BLaER1 treated with 17β-estradiol and CSF1 and Interleukin-3, amounts not matched to agents 10 nM and 100 nM (cell line): Measurements from ENCODE around the gene ATXN7.
A peak's percentile ranks its signal among the peaks of the same experiment; 100 is the strongest.

ENCODE experiments used
- H3K27ac ChIP-seq, 11 experiments: shearing (Covaris generic); formaldehyde crosslinking; 2 replicates each; pipeline ENCODE4 v1.8.1; 2022
- H3K27me3 ChIP-seq, 11 experiments: shearing (Covaris generic); formaldehyde crosslinking; 2 replicates each; pipeline ENCODE4 v1.8.1; 2022
- H3K36me3 ChIP-seq, 11 experiments: shearing (Covaris generic); formaldehyde crosslinking; 2 replicates each; pipeline ENCODE4 v1.8.1; 2022
- H3K4me1 ChIP-seq, 10 experiments: shearing (Covaris generic); formaldehyde crosslinking; 2 replicates each; pipeline ENCODE4 v1.8.1; 2022
- H3K4me2 ChIP-seq, 11 experiments: shearing (Covaris generic); formaldehyde crosslinking; 2 replicates each; pipeline ENCODE4 v1.8.1; 2022
- H3K4me3 ChIP-seq, 10 experiments: shearing (Covaris generic); formaldehyde crosslinking; 2 replicates each; pipeline ENCODE4 v1.8.1; 2022
- H3K9ac ChIP-seq, 11 experiments: shearing (Covaris generic); formaldehyde crosslinking; 2 replicates each; pipeline ENCODE4 v1.8.1; 2022
- H3K9me3 ChIP-seq, 11 experiments: shearing (Covaris generic); formaldehyde crosslinking; replicated peaks in 1 of 11; 2 replicates each; pipeline ENCODE4 v1.8.1; 2022
- H4K20me1 ChIP-seq, 11 experiments: shearing (Covaris generic); formaldehyde crosslinking; 2 replicates each; pipeline ENCODE4 v1.8.1; 2022
- Cebpa-rat ChIP-seq, 11 experiments: shearing (Covaris generic); IDR thresholded peaks; 2 replicates each; pipeline ENCODE4 v1.8.1; 2022

Gene ATXN7

GRCh38 chr3:63872135-63872924 lies 8.7 kb downstream of the ATXN7 start:
- no peak for TF ChIP-seq Cebpa-rat (IDR thresholded peaks at IDR 0.05)
- Histone ChIP-seq H3K9ac (no peak overlapping the region), H3K36me3 (peaks cover 9 to 40% (median 24%) of the 10 kb centered on the region in 11 experiments; a peak in 20 of 22 replicates), H3K27me3 (no peaks in the 10 kb centered on the region), H3K4me3 (no peak overlapping the region), H3K4me1 (peaks cover 9 to 31% (median 16%) of the 10 kb centered on the region in 10 experiments; a peak in 18 of 20 replicates), H4K20me1 (peaks cover 59 to 100% (median 89%) of the 10 kb centered on the region in 11 experiments), H3K4me2 (no peak overlapping the region), H3K9me3 (no peaks in the 10 kb centered on the region), H3K27ac (no peak overlapping the region)

GRCh38 chr3:63874769-63875168 lies 11.1 kb downstream of the ATXN7 start:
- Histone ChIP-seq H3K4me3 (no peak overlapping the region), H3K27me3 (no peaks in the 10 kb centered on the region), H4K20me1 (peaks cover 73 to 100% (median 94%) of the 10 kb centered on the region in 11 experiments), H3K36me3 (peaks cover 7 to 37% (median 21%) of the 10 kb centered on the region in 11 experiments; a peak in 16 of 22 replicates), H3K9me3 (no peaks in the 10 kb centered on the region), H3K27ac (peak overlapping the region in 2 of 11 experiments; percentile 14 to 23; a peak in 1 of 22 replicates), H3K4me2 (peak overlapping the region in 6 of 11 experiments; percentile 27 to 48 (median 28); a peak in 9 of 22 replicates), H3K4me1 (peaks cover 9 to 30% (median 18%) of the 10 kb centered on the region in 10 experiments; a peak in 18 of 20 replicates), H3K9ac (no peak overlapping the region)
- TF ChIP-seq Cebpa-rat (IDR thresholded peaks at IDR 0.05), result no peak

- H3K27me3 ChIP-seq, result no peaks in the 10 kb centered on the region
- no peak for TF ChIP-seq Cebpa-rat (IDR thresholded peaks at IDR 0.05)
Observed at GRCh38 chr3:63875510-63875909, 11.8 kb downstream of the ATXN7 start.

GRCh38 chr3:63876260-63876659 lies 12.6 kb downstream of the ATXN7 start:
- Histone ChIP-seq H4K20me1 (peaks cover 78 to 100% (median 95%) of the 10 kb centered on the region in 11 experiments), H3K4me2 (no peak overlapping the region), H3K4me3 (no peak overlapping the region), H3K27me3 (no peaks in the 10 kb centered on the region), H3K9ac (no peak overlapping the region), H3K9me3 (no peaks in the 10 kb centered on the region), H3K27ac (no peak overlapping the region), H3K4me1 (peaks cover 3 to 20% (median 11%) of the 10 kb centered on the region in 10 experiments; a peak in 14 of 20 replicates), H3K36me3 (peaks cover 7 to 45% (median 20%) of the 10 kb centered on the region in 11 experiments; a peak in 15 of 22 replicates)
- TF ChIP-seq Cebpa-rat (IDR thresholded peaks at IDR 0.05), result no peak

More at GRCh38 chr3:63875510-63875909, 11.8 kb downstream of the ATXN7 start:
- no peaks in the 10 kb centered on the region for H3K9me3 ChIP-seq
- H3K4me2 ChIP-seq, result no peak overlapping the region
- peaks cover 75 to 100% (median 94%) of the 10 kb centered on the region in 11 experiments for H4K20me1 ChIP-seq
- H3K9ac ChIP-seq, result no peak overlapping the region
- no peak overlapping the region for H3K4me3 ChIP-seq
- H3K4me1 ChIP-seq, result peaks cover 7 to 25% (median 15%) of the 10 kb centered on the region in 10 experiments; a peak in 18 of 20 replicates
- no peak overlapping the region for H3K27ac ChIP-seq
- peaks cover 7 to 39% (median 20%) of the 10 kb centered on the region in 11 experiments; a peak in 15 of 22 replicates for H3K36me3 ChIP-seq

GRCh38 chr3:63877737-63878393 lies 14.2 kb downstream of the ATXN7 start:
- no peak overlapping the region for H3K4me3 ChIP-seq
- no peaks in the 10 kb centered on the region for H3K27me3 ChIP-seq
- peaks cover 83 to 100% (median 98%) of the 10 kb centered on the region in 11 experiments for H4K20me1 ChIP-seq
- H3K4me2 ChIP-seq, result no peak overlapping the region
- no peaks in the 10 kb centered on the region for H3K9me3 ChIP-seq
- peaks cover 0 to 20% (median 9%) of the 10 kb centered on the region in 10 experiments; a peak in 12 of 20 replicates for H3K4me1 ChIP-seq
- TF ChIP-seq Cebpa-rat (IDR thresholded peaks at IDR 0.05), result no peak
- H3K27ac ChIP-seq, result no peak overlapping the region
- H3K36me3 ChIP-seq, result peaks cover 7 to 45% (median 20%) of the 10 kb centered on the region in 11 experiments; a peak in 15 of 22 replicates
- H3K9ac ChIP-seq, result no peak overlapping the region

GRCh38 chr3:63878394-63879060 lies 14.9 kb downstream of the ATXN7 start:
- Histone ChIP-seq H3K4me2 (no peak overlapping the region), H3K27ac (no peak overlapping the region), H3K36me3 (peaks cover 2 to 40% (median 16%) of the 10 kb centered on the region in 11 experiments; a peak in 14 of 22 replicates), H3K4me1 (peaks cover 0 to 18% (median 9%) of the 10 kb centered on the region in 10 experiments; a peak in 12 of 20 replicates), H3K4me3 (no peak overlapping the region), H3K9ac (no peak overlapping the region), H3K27me3 (no peaks in the 10 kb centered on the region), H4K20me1 (peaks cover 82 to 100% (median 99%) of the 10 kb centered on the region in 11 experiments), H3K9me3 (no peaks in the 10 kb centered on the region)
- no peak for TF ChIP-seq Cebpa-rat (IDR thresholded peaks at IDR 0.05)

- Histone ChIP-seq H3K9me3 (no peaks in the 10 kb centered on the region), H3K9ac (no peak overlapping the region), H4K20me1 (peaks cover 64 to 100% (median 93%) of the 10 kb centered on the region in 11 experiments), H3K4me3 (no peak overlapping the region), H3K4me1 (peaks cover 0 to 17% (median 0%) of the 10 kb centered on the region in 10 experiments; a peak in 4 of 20 replicates), H3K4me2 (no peak overlapping the region), H3K27me3 (no peaks in the 10 kb centered on the region), H3K27ac (no peak overlapping the region), H3K36me3 (peaks cover 0 to 44% (median 19%) of the 10 kb centered on the region in 11 experiments; a peak in 17 of 22 replicates)
- no peak for TF ChIP-seq Cebpa-rat (IDR thresholded peaks at IDR 0.05)
Observed at GRCh38 chr3:63880653-63881052, 17.0 kb downstream of the ATXN7 start.

GRCh38 chr3:63886858-63887257 lies 23.2 kb downstream of the ATXN7 start:
- Histone ChIP-seq H3K27ac (no peak overlapping the region), H3K4me2 (no peak overlapping the region), H3K4me1 (peaks cover 0 to 7% (median 0%) of the 10 kb centered on the region in 10 experiments; a peak in 3 of 20 replicates), H3K9me3 (no peaks in the 10 kb centered on the region), H3K9ac (no peak overlapping the region), H3K36me3 (peaks cover 13 to 56% (median 31%) of the 10 kb centered on the region in 11 experiments; a peak in 20 of 22 replicates), H3K4me3 (no peak overlapping the region), H3K27me3 (no peaks in the 10 kb centered on the region), H4K20me1 (peaks cover 38 to 99% (median 78%) of the 10 kb centered on the region in 11 experiments)
- TF ChIP-seq Cebpa-rat (IDR thresholded peaks at IDR 0.05), result no peak
